Measurements from ENCODE around the gene GPC3.

- no peak for TF ChIP-seq CTCF (conservative IDR thresholded peaks at IDR 0.05; ENCODE audit: low read depth, low read length)
- TF ChIP-seq EZH2 (IDR thresholded peaks at IDR 0.05; ENCODE audit: borderline replicate concordance, low read depth, low read length, poor library complexity, severe bottlenecking), result no peak
These were observed 50.3 kb downstream of the GPC3 start for GRCh38 chrX:133935076-133935475.
